ACHN (cell line): ENCODE measurements around the gene FCGR3A.
"Not testable (repeated sequence)": the region's sequence is repeated elsewhere in the genome, so short reads cannot be mapped to it uniquely, and the experiment has no call there.

Source experiments
- DNase-seq: peaks from one replicate; pipeline ENCODE4 v3.0.0-alpha.2; 2015
- in situ Hi-C: cut with HindIII; loops from 2 replicates; pipeline ENCODE4 v1.10.0; 2017; ENCODE audit warnings: low sequenced_read_pairs, low pct_ligation_motif_present, low pct_unique_long_range_greater_than_20kb

The FCGR3A gene

GRCh38 chr1:161560960-161561715 is 11.5 kb upstream of the FCGR3A start:
- DNase-seq, in situ Hi-C loops: not testable (repeated sequence)

GRCh38 chr1:161557506-161558450 is 8.2 kb upstream of the FCGR3A start:
- in situ Hi-C loops, DNase-seq: not testable (repeated sequence)

- in situ Hi-C loops, DNase-seq: not testable (repeated sequence)
Observed at GRCh38 chr1:161556990-161557389, 7.4 kb upstream of the FCGR3A start.

GRCh38 chr1:161556143-161556542 is 6.5 kb upstream of the FCGR3A start:
- DNase-seq, in situ Hi-C loops: not testable (repeated sequence)

GRCh38 chr1:161554815-161555417 is 5.3 kb upstream of the FCGR3A start:
- in situ Hi-C loops, DNase-seq: not testable (repeated sequence)

- in situ Hi-C loops, DNase-seq: not testable (repeated sequence)
Observed at GRCh38 chr1:161554340-161554739, 4.7 kb upstream of the FCGR3A start.

- in situ Hi-C loops, DNase-seq: not testable (repeated sequence)
Observed at GRCh38 chr1:161553631-161554030, 4.0 kb upstream of the FCGR3A start.

- DNase-seq, in situ Hi-C loops: not testable (repeated sequence)
Observed at GRCh38 chr1:161550942-161551341, 1.3 kb upstream of the FCGR3A start.

- in situ Hi-C loops, DNase-seq: not testable (repeated sequence)
Observed at GRCh38 chr1:161548749-161549406, 740 bp downstream of the FCGR3A start.

- DNase-seq, in situ Hi-C loops: not testable (repeated sequence)
Observed at GRCh38 chr1:161547995-161548741, 1.4 kb downstream of the FCGR3A start.

- in situ Hi-C loops, DNase-seq: not testable (repeated sequence)
Observed at GRCh38 chr1:161545005-161545731, 4.5 kb downstream of the FCGR3A start.

GRCh38 chr1:161543125-161543524 is 6.5 kb downstream of the FCGR3A start:
- DNase-seq, in situ Hi-C loops: not testable (repeated sequence)

- in situ Hi-C loops, DNase-seq: not testable (repeated sequence)
Observed at GRCh38 chr1:161542091-161542559, 7.5 kb downstream of the FCGR3A start.

GRCh38 chr1:161540570-161540960 is 9.1 kb downstream of the FCGR3A start:
- DNase-seq, in situ Hi-C loops: not testable (repeated sequence)

- DNase-seq, result peak; percentile 84
Observed at GRCh38 chr1:161539731-161540569, 9.7 kb downstream of the FCGR3A start.

GRCh38 chr1:161538925-161539479 is 10.6 kb downstream of the FCGR3A start:
- DNase-seq, in situ Hi-C loops: not testable (repeated sequence)

More at GRCh38 chr1:161539731-161540569, 9.7 kb downstream of the FCGR3A start:
- in situ Hi-C loops, result not testable (repeated sequence)
